ENCODE results near the gene ANKRD12.

The ANKRD12 gene

GRCh38 chr18:9217743-9218451 lies 81.3 kb downstream of the ANKRD12 start:
- Histone ChIP-seq H3K4me2 (no peak overlapping the region), H3K79me2 (ENCODE audit: insufficient read depth, low read depth) (no peaks in the 10 kb centered on the region), H4K20me1 (ENCODE audit: insufficient read depth) (no peaks in the 10 kb centered on the region), H3K9ac (no peak overlapping the region), H3K27ac (no peak overlapping the region), H3K27me3 (ENCODE audit: insufficient read depth, low read depth) (no peaks in the 10 kb centered on the region), H3K4me3 (IDR thresholded peaks at IDR 0.05; ENCODE audit: insufficient read depth, low read depth, low read length) (no peak overlapping the region), H3K4me1 (ENCODE audit: low read depth, poor library complexity, severe bottlenecking) (no peaks in the 10 kb centered on the region), H3K36me3 (ENCODE audit: insufficient read depth) (no peaks in the 10 kb centered on the region), H2AFZ (ENCODE audit: low read depth) (no peak overlapping the region)
- TF ChIP-seq CTCF (conservative IDR thresholded peaks at IDR 0.05; ENCODE audit: low read depth, low read length): no peak

DNA sequence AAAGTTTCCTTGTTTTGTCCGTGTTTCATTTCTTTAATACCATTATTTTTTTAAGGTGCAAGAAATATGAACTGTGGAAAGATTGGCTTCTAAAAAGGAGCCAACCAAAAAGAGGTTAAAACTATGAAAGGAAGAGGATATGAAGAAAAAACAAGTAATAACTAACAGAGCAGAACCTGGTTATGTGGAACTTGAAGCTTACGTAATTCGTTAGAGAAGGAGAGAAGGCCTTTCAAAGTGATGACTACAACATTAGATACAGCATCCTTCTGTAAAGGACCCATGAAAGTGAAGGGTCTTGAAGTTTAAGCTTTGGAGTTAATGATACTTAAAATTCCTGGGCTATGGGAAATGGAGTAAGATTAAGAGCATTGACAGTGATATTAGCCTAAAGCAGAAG lies 84.5 kb downstream of the ANKRD12 start:
- H3K9ac ChIP-seq: no peak overlapping the region
- H3K36me3 ChIP-seq (ENCODE audit: insufficient read depth): peaks cover 3% of the 10 kb centered on the region; the same call in 1 of the 2 replicates
- H2AFZ ChIP-seq (ENCODE audit: low read depth): no peak overlapping the region
- no peak overlapping the region for H3K4me2 ChIP-seq
- no peaks in the 10 kb centered on the region for H3K4me1 ChIP-seq (ENCODE audit: low read depth, poor library complexity, severe bottlenecking)
- no peaks in the 10 kb centered on the region for H3K27me3 ChIP-seq (ENCODE audit: insufficient read depth, low read depth)
- TF ChIP-seq CTCF (conservative IDR thresholded peaks at IDR 0.05; ENCODE audit: low read depth, low read length): no peak
- H4K20me1 ChIP-seq (ENCODE audit: insufficient read depth): no peaks in the 10 kb centered on the region
- no peak overlapping the region for H3K27ac ChIP-seq
- no peak overlapping the region for H3K4me3 ChIP-seq (IDR thresholded peaks at IDR 0.05; ENCODE audit: insufficient read depth, low read depth, low read length)
- H3K79me2 ChIP-seq (ENCODE audit: insufficient read depth, low read depth): no peaks in the 10 kb centered on the region

GRCh38 chr18:9221661-9222060 lies 85.1 kb downstream of the ANKRD12 start:
- Histone ChIP-seq H3K79me2 (ENCODE audit: insufficient read depth, low read depth) (no peaks in the 10 kb centered on the region; the same call in 1 of the 2 replicates), H2AFZ (ENCODE audit: low read depth) (no peak overlapping the region), H3K27me3 (ENCODE audit: insufficient read depth, low read depth) (no peaks in the 10 kb centered on the region), H3K4me2 (no peak overlapping the region), H3K4me1 (ENCODE audit: low read depth, poor library complexity, severe bottlenecking) (no peaks in the 10 kb centered on the region), H3K4me3 (IDR thresholded peaks at IDR 0.05; ENCODE audit: insufficient read depth, low read depth, low read length) (no peak overlapping the region), H3K36me3 (ENCODE audit: insufficient read depth) (peaks cover 3% of the 10 kb centered on the region; the same call in 1 of the 2 replicates), H3K27ac (no peak overlapping the region), H4K20me1 (ENCODE audit: insufficient read depth) (no peaks in the 10 kb centered on the region), H3K9ac (no peak overlapping the region)
- no peak for TF ChIP-seq CTCF (conservative IDR thresholded peaks at IDR 0.05; ENCODE audit: low read depth, low read length)

DNA sequence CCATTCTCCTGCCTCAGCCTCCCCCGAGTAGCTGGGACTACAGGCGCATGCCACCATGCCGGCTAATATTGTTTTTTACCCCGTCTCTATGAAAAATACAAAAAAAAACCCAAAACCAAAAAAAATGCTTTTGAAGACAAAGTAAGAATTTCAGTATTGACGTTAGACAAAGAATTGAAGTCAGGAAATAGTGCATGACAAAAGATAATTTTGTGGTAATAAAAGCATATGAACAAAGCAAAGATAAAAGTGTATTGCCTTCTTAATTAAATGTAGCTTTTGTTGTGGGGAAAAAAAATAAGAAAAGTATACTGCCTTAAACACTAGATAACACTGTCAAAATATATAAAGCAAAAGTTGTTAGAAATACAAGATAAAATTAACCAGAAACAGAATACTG lies 86.8 kb downstream of the ANKRD12 start:
- Histone ChIP-seq H2AFZ (ENCODE audit: low read depth) (no peak overlapping the region), H3K27ac (no peak overlapping the region), H3K36me3 (ENCODE audit: insufficient read depth) (peaks cover 7% of the 10 kb centered on the region; the same call in 1 of the 2 replicates), H3K27me3 (ENCODE audit: insufficient read depth, low read depth) (no peaks in the 10 kb centered on the region), H3K4me1 (ENCODE audit: low read depth, poor library complexity, severe bottlenecking) (no peaks in the 10 kb centered on the region), H3K79me2 (ENCODE audit: insufficient read depth, low read depth) (peaks cover 10% of the 10 kb centered on the region; the same call in 1 of the 2 replicates), H3K4me2 (no peak overlapping the region), H4K20me1 (ENCODE audit: insufficient read depth) (no peaks in the 10 kb centered on the region), H3K4me3 (IDR thresholded peaks at IDR 0.05; ENCODE audit: insufficient read depth, low read depth, low read length) (no peak overlapping the region), H3K9ac (no peak overlapping the region)
- TF ChIP-seq CTCF (conservative IDR thresholded peaks at IDR 0.05; ENCODE audit: low read depth, low read length): no peak
